GM13977 (cell line): ENCODE measurements around the gene BCAS1.
A peak's percentile ranks its signal among the peaks of the same experiment; 100 is the strongest.

Experiments used
- DNase-seq: peaks from one replicate; pipeline ENCODE4 v3.0.0; 2012; ENCODE audit warnings: low spot score
- CTCF ChIP-seq: IDR thresholded peaks from 2 replicates; pipeline ENCODE4 v1.5.1; 2012; ENCODE audit warnings: mild to moderate bottlenecking, control low read depth; ENCODE audit not compliant: insufficient read depth; ENCODE audit errors: extremely low read depth, missing control alignments
- in situ Hi-C: fragments of 300-500 bp; cut with MboI; formaldehyde crosslinking; loops from one replicate; pipeline ENCODE4 v1.12.0; 2022; ENCODE audit warnings: low sequenced_read_pairs, low pct_unique_long_range_greater_than_20kb, mixed read lengths, inconsistent platforms; ENCODE audit not compliant: unreplicated experiment

Gene BCAS1

GRCh38 chr20:54061101-54061881, 9.1 kb downstream of the BCAS1 start:
- in situ Hi-C loops, result loop anchor here (10.0 kb wide), 2 partner anchors 116 to 486 kb away; no protein-coding TSS in a partner anchor
- no peak for TF ChIP-seq CTCF

GRCh38 chr20:54059691-54060364, 10.6 kb downstream of the BCAS1 start:
- no peak for TF ChIP-seq CTCF
- no peak for DNase-seq
- in situ Hi-C loops, result loop anchor here (10.0 kb wide), 2 partner anchors 115 to 485 kb away; no protein-coding TSS in a partner anchor

More at GRCh38 chr20:54061101-54061881, 9.1 kb downstream of the BCAS1 start:
- DNase-seq, result no peak

GRCh38 chr20:54058420-54059139, 11.8 kb downstream of the BCAS1 start:
- DNase-seq, result peak; percentile 24
- in situ Hi-C loops, result no loop called here
- no peak for TF ChIP-seq CTCF

GRCh38 chr20:54056762-54057639, 13.4 kb downstream of the BCAS1 start:
- in situ Hi-C loops, result no loop called here
- DNase-seq, result no peak
- TF ChIP-seq CTCF, result peak; percentile 5

- in situ Hi-C loops, result no loop called here
Observed at GRCh38 chr20:54054516-54054915, 15.9 kb downstream of the BCAS1 start.

More at GRCh38 chr20:54054516-54054915, 15.9 kb downstream of the BCAS1 start:
- TF ChIP-seq CTCF, result no peak
- no peak for DNase-seq
